ENCODE measurements around the gene KLF12.
A peak's percentile ranks its signal among the peaks of the same experiment; 100 is the strongest.

KLF12 gene

GRCh38 chr13:74134221-74134776 is at the start of gene KLF12:
TSS of gene KLF12 (minus strand) at chr13:74134404.
- peak; percentile 94 for DNase-seq

- no peak for DNase-seq
Measured at GRCh38 chr13:74182491-74182890, 48.3 kb upstream of the KLF12 start.

- no peak for DNase-seq
Measured at GRCh38 chr13:74174810-74175209, 40.6 kb upstream of the KLF12 start.

GRCh38 chr13:74173822-74174221 is 39.6 kb upstream of the KLF12 start:
- no peak for DNase-seq

- no peak for DNase-seq
Measured at GRCh38 chr13:74171641-74172040, 37.4 kb upstream of the KLF12 start.

GRCh38 chr13:74169676-74170075 is 35.5 kb upstream of the KLF12 start:
- DNase-seq, result no peak

- no peak for DNase-seq
Measured at GRCh38 chr13:74168263-74168675, 34.1 kb upstream of the KLF12 start.

- no peak for DNase-seq
Measured at GRCh38 chr13:74166261-74167004, 32.2 kb upstream of the KLF12 start.

GRCh38 chr13:74162782-74163181 is 28.6 kb upstream of the KLF12 start:
- DNase-seq, result no peak

GRCh38 chr13:74162135-74162534 is 27.9 kb upstream of the KLF12 start:
- DNase-seq, result no peak

- no peak for DNase-seq
Measured at GRCh38 chr13:74158571-74159352, 24.6 kb upstream of the KLF12 start.

- no peak for DNase-seq
Measured at GRCh38 chr13:74158028-74158427, 23.8 kb upstream of the KLF12 start.

- no peak for DNase-seq
Measured at GRCh38 chr13:74154981-74155380, 20.8 kb upstream of the KLF12 start.

- no peak for DNase-seq
Measured at GRCh38 chr13:74153316-74153715, 19.1 kb upstream of the KLF12 start.

GRCh38 chr13:74151859-74152258 is 17.7 kb upstream of the KLF12 start:
- DNase-seq, result no peak

- DNase-seq, result no peak
Measured at GRCh38 chr13:74148352-74148751, 14.1 kb upstream of the KLF12 start.

GRCh38 chr13:74145249-74145975 is 11.2 kb upstream of the KLF12 start:
- no peak for DNase-seq

- DNase-seq, result no peak
Measured at GRCh38 chr13:74144269-74144668, 10.1 kb upstream of the KLF12 start.

GRCh38 chr13:74142257-74142656 is 8.1 kb upstream of the KLF12 start:
- DNase-seq, result no peak

GRCh38 chr13:74138241-74138640 is 4.0 kb upstream of the KLF12 start:
- no peak for DNase-seq

- no peak for DNase-seq
Measured at GRCh38 chr13:74136084-74136658, 2.0 kb upstream of the KLF12 start.

- DNase-seq, result no peak
Measured at GRCh38 chr13:74135326-74136083, 1.3 kb upstream of the KLF12 start.

Measured in NCI-H1436 treated with DMSO at 0.1 percent for 48 hours (cell line).